ENCODE data around the gene RPLP2. TPM values are rescaled to one million over a fixed set of nuclear protein-coding genes. Genes with fewer than 3 reads are reported as not detected.

Gene RPLP2
- total RNA-seq, 1 experiment from 2014 or later, result 2,582 TPM

DNA sequence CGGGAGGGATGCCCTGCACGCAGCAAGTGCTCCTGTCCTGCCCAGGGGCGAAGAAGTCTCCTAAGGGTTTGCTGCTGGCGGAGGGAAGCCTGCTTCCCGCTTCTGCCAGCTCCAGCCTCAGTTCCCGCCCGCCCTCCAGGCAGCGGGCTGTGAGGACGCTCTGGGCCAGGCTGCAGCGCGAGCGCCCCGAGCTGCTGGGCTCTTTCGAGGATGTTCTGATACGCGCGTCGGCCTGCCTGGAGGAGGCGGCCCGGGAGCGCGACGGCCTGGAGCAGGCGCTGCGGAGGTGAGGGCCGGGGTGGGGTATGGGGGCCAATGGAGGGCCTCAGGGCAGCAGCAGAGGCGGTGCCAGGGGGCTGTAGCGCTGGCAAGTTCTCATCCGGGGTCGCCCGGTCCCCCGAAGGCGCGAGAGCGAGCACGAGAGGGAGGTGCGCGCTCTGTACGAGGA lies 20.1 kb downstream of the RPLP2 start (continued):
- TF ChIP-seq, protein P1, sequence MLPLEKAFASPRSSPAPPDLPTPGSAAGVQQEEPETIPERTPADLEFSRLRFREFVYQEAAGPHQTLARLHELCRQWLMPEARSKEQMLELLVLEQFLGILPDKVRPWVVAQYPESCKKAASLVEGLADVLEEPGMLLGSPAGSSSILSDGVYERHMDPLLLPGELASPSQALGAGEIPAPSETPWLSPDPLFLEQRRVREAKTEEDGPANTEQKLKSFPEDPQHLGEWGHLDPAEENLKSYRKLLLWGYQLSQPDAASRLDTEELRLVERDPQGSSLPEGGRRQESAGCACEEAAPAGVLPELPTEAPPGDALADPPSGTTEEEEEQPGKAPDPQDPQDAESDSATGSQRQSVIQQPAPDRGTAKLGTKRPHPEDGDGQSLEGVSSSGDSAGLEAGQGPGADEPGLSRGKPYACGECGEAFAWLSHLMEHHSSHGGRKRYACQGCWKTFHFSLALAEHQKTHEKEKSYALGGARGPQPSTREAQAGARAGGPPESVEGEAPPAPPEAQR (CRISPR knock-in tag; IDR thresholded peaks at IDR 0.05), result no peak
- TF ChIP-seq, protein P2, sequence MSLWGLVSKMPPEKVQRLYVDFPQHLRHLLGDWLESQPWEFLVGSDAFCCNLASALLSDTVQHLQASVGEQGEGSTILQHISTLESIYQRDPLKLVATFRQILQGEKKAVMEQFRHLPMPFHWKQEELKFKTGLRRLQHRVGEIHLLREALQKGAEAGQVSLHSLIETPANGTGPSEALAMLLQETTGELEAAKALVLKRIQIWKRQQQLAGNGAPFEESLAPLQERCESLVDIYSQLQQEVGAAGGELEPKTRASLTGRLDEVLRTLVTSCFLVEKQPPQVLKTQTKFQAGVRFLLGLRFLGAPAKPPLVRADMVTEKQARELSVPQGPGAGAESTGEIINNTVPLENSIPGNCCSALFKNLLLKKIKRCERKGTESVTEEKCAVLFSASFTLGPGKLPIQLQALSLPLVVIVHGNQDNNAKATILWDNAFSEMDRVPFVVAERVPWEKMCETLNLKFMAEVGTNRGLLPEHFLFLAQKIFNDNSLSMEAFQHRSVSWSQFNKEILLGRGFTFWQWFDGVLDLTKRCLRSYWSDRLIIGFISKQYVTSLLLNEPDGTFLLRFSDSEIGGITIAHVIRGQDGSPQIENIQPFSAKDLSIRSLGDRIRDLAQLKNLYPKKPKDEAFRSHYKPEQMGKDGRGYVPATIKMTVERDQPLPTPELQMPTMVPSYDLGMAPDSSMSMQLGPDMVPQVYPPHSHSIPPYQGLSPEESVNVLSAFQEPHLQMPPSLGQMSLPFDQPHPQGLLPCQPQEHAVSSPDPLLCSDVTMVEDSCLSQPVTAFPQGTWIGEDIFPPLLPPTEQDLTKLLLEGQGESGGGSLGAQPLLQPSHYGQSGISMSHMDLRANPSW (CRISPR knock-in tag; conservative IDR thresholded peaks at IDR 0.05; ENCODE audit: low read depth), result no peak; the same call in 1 of the 2 replicates
- TF ChIP-seq FOXP1 (CRISPR knock-in tag; IDR thresholded peaks at IDR 0.05; ENCODE audit: borderline replicate concordance) (0 out of 2 replicates have a peak, but pooled peaks have one; percentile 18), ZBTB21 (CRISPR knock-in tag; IDR thresholded peaks at IDR 0.05; ENCODE audit: borderline replicate concordance) (peak; percentile 80; the same call in 1 of the 2 replicates), RORB (CRISPR knock-in tag; IDR thresholded peaks at IDR 0.05) (no peak), ZNF121 (CRISPR knock-in tag; IDR thresholded peaks at IDR 0.05) (no peak), IRF2 (CRISPR knock-in tag; IDR thresholded peaks at IDR 0.05; ENCODE audit: borderline replicate concordance, low read depth) (no peak), GRHL2 (CRISPR knock-in tag; IDR thresholded peaks at IDR 0.05; ENCODE audit: insufficient replicate concordance, severe bottlenecking) (no peak), ZNF219 (CRISPR knock-in tag; IDR thresholded peaks at IDR 0.05; ENCODE audit: borderline replicate concordance) (no peak), EMX1 (CRISPR knock-in tag; IDR thresholded peaks at IDR 0.05) (no peak), NFYB (CRISPR knock-in tag; conservative IDR thresholded peaks at IDR 0.05; ENCODE audit: low read depth) (no peak), ZNF138 (CRISPR knock-in tag; conservative IDR thresholded peaks at IDR 0.05) (no peak), ZNF671 (CRISPR knock-in tag; IDR thresholded peaks at IDR 0.05) (no peak), OVOL2 (CRISPR knock-in tag; IDR thresholded peaks at IDR 0.05; ENCODE audit: borderline replicate concordance) (no peak), GTF2I (CRISPR knock-in tag; conservative IDR thresholded peaks at IDR 0.05) (no peak), NFE2L1 (CRISPR knock-in tag; IDR thresholded peaks at IDR 0.05) (peak; percentile 14; the same call in 1 of the 2 replicates), ESRRA (CRISPR knock-in tag; IDR thresholded peaks at IDR 0.05; ENCODE audit: borderline replicate concordance) (no peak), ZNF263 (CRISPR knock-in tag; IDR thresholded peaks at IDR 0.05; ENCODE audit: low read depth) (no peak)
- TF ChIP-seq, protein P3, sequence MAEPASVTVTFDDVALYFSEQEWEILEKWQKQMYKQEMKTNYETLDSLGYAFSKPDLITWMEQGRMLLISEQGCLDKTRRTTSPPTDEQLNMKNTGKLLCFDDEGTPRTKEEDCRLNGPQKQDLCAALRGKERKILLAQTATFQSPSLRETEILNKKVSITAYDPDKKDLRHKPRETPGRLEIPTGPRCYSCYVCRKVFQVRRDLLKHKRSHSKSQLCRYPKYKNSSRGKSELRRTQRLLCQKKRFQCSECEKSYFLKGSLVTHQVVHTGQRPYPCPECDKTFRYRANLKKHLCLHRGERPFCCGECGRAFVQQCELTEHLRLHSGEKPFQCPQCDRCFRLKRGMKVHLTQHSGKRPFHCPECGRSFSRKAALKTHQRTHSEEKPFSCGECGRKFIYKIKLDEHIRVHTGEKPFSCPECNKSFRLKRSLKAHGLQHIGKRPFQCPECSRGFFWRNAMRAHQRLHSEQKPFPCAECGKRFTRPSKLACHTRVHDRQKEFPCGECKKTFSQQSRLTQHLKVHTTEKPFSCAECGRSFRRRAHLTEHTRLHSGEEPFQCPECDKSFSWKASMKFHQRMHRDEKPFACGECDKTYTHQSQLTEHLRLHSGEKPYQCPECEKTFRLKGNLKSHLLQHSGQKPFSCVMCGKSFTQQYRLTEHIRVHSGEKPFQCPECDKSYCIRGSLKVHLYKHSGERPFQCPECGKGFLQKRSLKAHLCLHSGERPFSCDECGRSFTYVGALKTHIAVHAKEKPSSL (CRISPR knock-in tag; conservative IDR thresholded peaks at IDR 0.05), result no peak
- TF ChIP-seq, protein P4, sequence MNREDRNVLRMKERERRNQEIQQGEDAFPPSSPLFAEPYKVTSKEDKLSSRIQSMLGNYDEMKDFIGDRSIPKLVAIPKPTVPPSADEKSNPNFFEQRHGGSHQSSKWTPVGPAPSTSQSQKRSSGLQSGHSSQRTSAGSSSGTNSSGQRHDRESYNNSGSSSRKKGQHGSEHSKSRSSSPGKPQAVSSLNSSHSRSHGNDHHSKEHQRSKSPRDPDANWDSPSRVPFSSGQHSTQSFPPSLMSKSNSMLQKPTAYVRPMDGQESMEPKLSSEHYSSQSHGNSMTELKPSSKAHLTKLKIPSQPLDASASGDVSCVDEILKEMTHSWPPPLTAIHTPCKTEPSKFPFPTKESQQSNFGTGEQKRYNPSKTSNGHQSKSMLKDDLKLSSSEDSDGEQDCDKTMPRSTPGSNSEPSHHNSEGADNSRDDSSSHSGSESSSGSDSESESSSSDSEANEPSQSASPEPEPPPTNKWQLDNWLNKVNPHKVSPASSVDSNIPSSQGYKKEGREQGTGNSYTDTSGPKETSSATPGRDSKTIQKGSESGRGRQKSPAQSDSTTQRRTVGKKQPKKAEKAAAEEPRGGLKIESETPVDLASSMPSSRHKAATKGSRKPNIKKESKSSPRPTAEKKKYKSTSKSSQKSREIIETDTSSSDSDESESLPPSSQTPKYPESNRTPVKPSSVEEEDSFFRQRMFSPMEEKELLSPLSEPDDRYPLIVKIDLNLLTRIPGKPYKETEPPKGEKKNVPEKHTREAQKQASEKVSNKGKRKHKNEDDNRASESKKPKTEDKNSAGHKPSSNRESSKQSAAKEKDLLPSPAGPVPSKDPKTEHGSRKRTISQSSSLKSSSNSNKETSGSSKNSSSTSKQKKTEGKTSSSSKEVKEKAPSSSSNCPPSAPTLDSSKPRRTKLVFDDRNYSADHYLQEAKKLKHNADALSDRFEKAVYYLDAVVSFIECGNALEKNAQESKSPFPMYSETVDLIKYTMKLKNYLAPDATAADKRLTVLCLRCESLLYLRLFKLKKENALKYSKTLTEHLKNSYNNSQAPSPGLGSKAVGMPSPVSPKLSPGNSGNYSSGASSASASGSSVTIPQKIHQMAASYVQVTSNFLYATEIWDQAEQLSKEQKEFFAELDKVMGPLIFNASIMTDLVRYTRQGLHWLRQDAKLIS (CRISPR knock-in tag; IDR thresholded peaks at IDR 0.05; ENCODE audit: borderline replicate concordance), result 0 out of 2 replicates have a peak, but pooled peaks have one; percentile 17
- TF ChIP-seq, protein P5, sequence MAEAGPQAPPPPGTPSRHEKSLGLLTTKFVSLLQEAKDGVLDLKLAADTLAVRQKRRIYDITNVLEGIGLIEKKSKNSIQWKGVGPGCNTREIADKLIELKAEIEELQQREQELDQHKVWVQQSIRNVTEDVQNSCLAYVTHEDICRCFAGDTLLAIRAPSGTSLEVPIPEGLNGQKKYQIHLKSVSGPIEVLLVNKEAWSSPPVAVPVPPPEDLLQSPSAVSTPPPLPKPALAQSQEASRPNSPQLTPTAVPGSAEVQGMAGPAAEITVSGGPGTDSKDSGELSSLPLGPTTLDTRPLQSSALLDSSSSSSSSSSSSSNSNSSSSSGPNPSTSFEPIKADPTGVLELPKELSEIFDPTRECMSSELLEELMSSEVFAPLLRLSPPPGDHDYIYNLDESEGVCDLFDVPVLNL (CRISPR knock-in tag; IDR thresholded peaks at IDR 0.05; ENCODE audit: borderline replicate concordance, low read depth), result no peak
- TF ChIP-seq, protein P6, sequence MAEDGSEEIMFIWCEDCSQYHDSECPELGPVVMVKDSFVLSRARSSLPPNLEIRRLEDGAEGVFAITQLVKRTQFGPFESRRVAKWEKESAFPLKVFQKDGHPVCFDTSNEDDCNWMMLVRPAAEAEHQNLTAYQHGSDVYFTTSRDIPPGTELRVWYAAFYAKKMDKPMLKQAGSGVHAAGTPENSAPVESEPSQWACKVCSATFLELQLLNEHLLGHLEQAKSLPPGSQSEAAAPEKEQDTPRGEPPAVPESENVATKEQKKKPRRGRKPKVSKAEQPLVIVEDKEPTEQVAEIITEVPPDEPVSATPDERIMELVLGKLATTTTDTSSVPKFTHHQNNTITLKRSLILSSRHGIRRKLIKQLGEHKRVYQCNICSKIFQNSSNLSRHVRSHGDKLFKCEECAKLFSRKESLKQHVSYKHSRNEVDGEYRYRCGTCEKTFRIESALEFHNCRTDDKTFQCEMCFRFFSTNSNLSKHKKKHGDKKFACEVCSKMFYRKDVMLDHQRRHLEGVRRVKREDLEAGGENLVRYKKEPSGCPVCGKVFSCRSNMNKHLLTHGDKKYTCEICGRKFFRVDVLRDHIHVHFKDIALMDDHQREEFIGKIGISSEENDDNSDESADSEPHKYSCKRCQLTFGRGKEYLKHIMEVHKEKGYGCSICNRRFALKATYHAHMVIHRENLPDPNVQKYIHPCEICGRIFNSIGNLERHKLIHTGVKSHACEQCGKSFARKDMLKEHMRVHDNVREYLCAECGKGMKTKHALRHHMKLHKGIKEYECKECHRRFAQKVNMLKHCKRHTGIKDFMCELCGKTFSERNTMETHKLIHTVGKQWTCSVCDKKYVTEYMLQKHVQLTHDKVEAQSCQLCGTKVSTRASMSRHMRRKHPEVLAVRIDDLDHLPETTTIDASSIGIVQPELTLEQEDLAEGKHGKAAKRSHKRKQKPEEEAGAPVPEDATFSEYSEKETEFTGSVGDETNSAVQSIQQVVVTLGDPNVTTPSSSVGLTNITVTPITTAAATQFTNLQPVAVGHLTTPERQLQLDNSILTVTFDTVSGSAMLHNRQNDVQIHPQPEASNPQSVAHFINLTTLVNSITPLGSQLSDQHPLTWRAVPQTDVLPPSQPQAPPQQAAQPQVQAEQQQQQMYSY (CRISPR knock-in tag; IDR thresholded peaks at IDR 0.05), result no peak
- TF ChIP-seq, protein P7, sequence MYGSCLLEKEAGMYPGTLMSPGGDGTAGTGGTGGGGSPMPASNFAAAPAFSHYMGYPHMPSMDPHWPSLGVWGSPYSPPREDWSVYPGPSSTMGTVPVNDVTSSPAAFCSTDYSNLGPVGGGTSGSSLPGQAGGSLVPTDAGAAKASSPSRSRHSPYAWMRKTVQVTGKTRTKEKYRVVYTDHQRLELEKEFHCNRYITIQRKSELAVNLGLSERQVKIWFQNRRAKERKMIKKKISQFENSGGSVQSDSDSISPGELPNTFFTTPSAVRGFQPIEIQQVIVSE (CRISPR knock-in tag; IDR thresholded peaks at IDR 0.05; ENCODE audit: borderline replicate concordance), result no peak
